ENCODE measurements around the gene SUPT3H.
A peak's percentile ranks its signal among the peaks of the same experiment; 100 is the strongest.

SUPT3H gene

DNA sequence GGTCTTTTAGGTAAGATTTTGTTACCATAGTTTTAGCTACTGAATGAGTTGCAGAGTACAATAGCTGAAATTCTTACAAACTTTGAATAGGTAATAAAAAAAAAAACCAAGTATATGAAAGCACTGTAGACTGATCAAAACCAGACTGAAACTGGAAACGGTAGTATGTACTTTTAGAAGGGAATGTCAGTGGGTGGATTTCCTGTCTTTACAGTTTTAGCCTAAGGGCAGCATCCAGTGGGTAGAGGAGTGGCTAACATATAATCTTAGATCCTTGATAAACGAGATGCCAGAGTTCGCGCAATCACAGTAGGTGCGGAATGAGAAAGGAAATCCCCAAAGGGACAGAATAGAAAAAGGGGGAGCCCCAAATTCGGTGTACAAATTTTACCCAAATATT, 435.5 kb downstream of the SUPT3H start:
- 97% methylated on average over 5 of the region's 6 CpGs for WGBS (ENCODE audit: insufficient coverage)
- H3K4me1 ChIP-seq (ENCODE audit: control extremely low read depth in 1 of 4, control insufficient read depth in 4 of 4, insufficient read depth in 4 of 4, low read length in 3 of 4): no peaks in the 10 kb centered on the region
- H3K27me3 ChIP-seq (replicated peaks in 2 of 5; ENCODE audit: control insufficient read depth in 4 of 5, insufficient read depth in 5 of 5, low read length in 4 of 5): no peaks in the 10 kb centered on the region
- H3K27ac ChIP-seq (ENCODE audit: insufficient read depth in 1 of 2, low read depth in 1 of 2, low read length in 2 of 2, poor library complexity in 1 of 2, severe bottlenecking in 2 of 2): no peak overlapping the region
- no peak overlapping the region for H3K4me3 ChIP-seq (ENCODE audit: control insufficient read depth in 1 of 7, extremely low read depth in 1 of 7, insufficient read depth in 4 of 7, low read depth in 2 of 7, low read length in 6 of 7)
- POLR2A ChIA-PET: no interaction called here
- H3K9me3 ChIP-seq (ENCODE audit: control extremely low read depth in 1 of 5, control insufficient read depth in 4 of 5, insufficient read depth in 2 of 5, low read depth in 1 of 5, low read length in 4 of 5): peaks cover 0 to 49% (median 7%) of the 10 kb centered on the region in 5 experiments
- H3K36me3 ChIP-seq (ENCODE audit: control insufficient read depth in 4 of 4, insufficient read depth in 4 of 4, low read length in 3 of 4): peaks cover 0 to 24% (median under 1%) of the 10 kb centered on the region in 4 experiments
- no peak for DNase-seq
- CTCF ChIA-PET: no interaction called here

DNA sequence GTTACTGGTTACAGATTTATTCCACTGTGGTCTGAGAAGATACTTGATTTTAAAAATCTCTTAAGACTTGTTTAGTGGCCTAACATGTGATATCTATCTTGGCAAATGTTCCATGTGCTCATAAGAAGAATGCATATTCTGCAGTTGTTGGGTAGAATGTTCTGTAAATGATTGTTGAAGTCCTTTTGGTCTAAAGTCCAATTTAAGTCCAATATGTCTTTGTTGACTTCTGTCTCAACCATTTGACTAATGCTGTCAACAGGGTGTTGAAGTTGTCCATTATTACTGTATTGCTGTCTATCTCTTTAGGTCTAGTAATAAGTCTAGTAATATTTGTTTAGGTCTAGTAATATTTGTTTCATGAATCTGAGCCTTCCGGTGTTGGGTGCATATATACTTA, 437.4 kb downstream of the SUPT3H start:
- WGBS (ENCODE audit: insufficient coverage): no CpG with 5 or more reads among the region's 1 CpG
- peaks cover 0 to 2% (median 0%) of the 10 kb centered on the region in 4 experiments for H3K4me1 ChIP-seq (ENCODE audit: control extremely low read depth in 1 of 4, control insufficient read depth in 4 of 4, insufficient read depth in 4 of 4, low read length in 3 of 4)
- no peak overlapping the region for H3K4me3 ChIP-seq (ENCODE audit: control insufficient read depth in 1 of 7, extremely low read depth in 1 of 7, insufficient read depth in 4 of 7, low read depth in 2 of 7, low read length in 6 of 7)
- no peak for DNase-seq
- peaks cover 0 to 33% (median 0%) of the 10 kb centered on the region in 5 experiments for H3K9me3 ChIP-seq (ENCODE audit: control extremely low read depth in 1 of 5, control insufficient read depth in 4 of 5, insufficient read depth in 2 of 5, low read depth in 1 of 5, low read length in 4 of 5)
- H3K36me3 ChIP-seq (ENCODE audit: control insufficient read depth in 4 of 4, insufficient read depth in 4 of 4, low read length in 3 of 4): peaks cover 0 to 10% (median 0%) of the 10 kb centered on the region in 4 experiments
- H3K27ac ChIP-seq (ENCODE audit: insufficient read depth in 1 of 2, low read depth in 1 of 2, low read length in 2 of 2, poor library complexity in 1 of 2, severe bottlenecking in 2 of 2): no peak overlapping the region
- ChIA-PET CTCF (interaction anchor here (0.5 kb wide), 1 partner anchor 68 kb away, joined by 3 read pairs; no protein-coding TSS in a partner anchor), POLR2A (interaction anchor here (0.6 kb wide), 1 partner anchor 188 kb away, joined by 3 read pairs; no protein-coding TSS in a partner anchor)
- H3K27me3 ChIP-seq (replicated peaks in 2 of 5; ENCODE audit: control insufficient read depth in 4 of 5, insufficient read depth in 5 of 5, low read length in 4 of 5): no peaks in the 10 kb centered on the region

DNA sequence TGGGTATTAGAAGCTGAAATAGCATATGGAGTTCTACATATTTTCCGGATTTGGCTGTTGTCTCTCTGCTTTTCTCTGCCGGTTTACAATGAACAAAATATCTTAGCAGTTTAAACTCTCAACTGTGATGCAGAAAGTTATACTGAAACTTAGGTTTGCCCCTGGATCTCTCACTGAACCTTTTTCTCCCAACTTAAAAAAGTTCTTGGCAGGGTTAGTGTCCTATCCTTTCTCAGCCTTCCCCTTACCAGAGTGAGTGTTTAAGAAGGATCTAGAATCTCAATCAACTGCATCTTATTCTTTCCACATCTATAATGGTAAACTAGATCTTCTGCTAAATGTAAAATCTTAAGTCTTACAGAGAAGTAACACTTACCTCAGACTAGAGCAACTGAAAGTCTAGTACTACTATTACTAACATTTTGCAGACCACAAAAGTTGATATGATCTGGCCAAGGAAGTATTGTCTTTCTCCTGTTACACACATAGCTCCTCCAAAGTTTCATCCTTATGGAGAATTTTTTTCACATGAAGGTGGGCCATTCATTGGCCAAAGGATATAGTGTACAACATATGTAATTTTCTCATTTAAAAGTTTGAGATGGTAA, 441.9 kb downstream of the SUPT3H start:
- ChIA-PET POLR2A (no interaction called here), CTCF (interaction anchor here (2.5 kb wide), 1 partner anchor 10 kb away, joined by 7 read pairs; no protein-coding TSS in a partner anchor)
- no peaks in the 10 kb centered on the region for H3K27me3 ChIP-seq (replicated peaks in 2 of 5; ENCODE audit: control insufficient read depth in 4 of 5, insufficient read depth in 5 of 5, low read length in 4 of 5)
- H3K9me3 ChIP-seq (ENCODE audit: control extremely low read depth in 1 of 5, control insufficient read depth in 4 of 5, insufficient read depth in 2 of 5, low read depth in 1 of 5, low read length in 4 of 5): peaks cover 0 to 12% (median 0%) of the 10 kb centered on the region in 5 experiments
- peaks cover 0 to 1% (median 0%) of the 10 kb centered on the region in 4 experiments for H3K36me3 ChIP-seq (ENCODE audit: control insufficient read depth in 4 of 4, insufficient read depth in 4 of 4, low read length in 3 of 4)
- 93% methylated on average over 2 of the region's 2 CpGs for WGBS (ENCODE audit: insufficient coverage)
- no peak overlapping the region for H3K27ac ChIP-seq (ENCODE audit: insufficient read depth in 1 of 2, low read depth in 1 of 2, low read length in 2 of 2, poor library complexity in 1 of 2, severe bottlenecking in 2 of 2)
- H3K4me3 ChIP-seq (ENCODE audit: control insufficient read depth in 1 of 7, extremely low read depth in 1 of 7, insufficient read depth in 4 of 7, low read depth in 2 of 7, low read length in 6 of 7): no peak overlapping the region
- peaks cover 0 to 12% (median 2%) of the 10 kb centered on the region in 4 experiments for H3K4me1 ChIP-seq (ENCODE audit: control extremely low read depth in 1 of 4, control insufficient read depth in 4 of 4, insufficient read depth in 4 of 4, low read length in 3 of 4)
- no peak for DNase-seq

DNA sequence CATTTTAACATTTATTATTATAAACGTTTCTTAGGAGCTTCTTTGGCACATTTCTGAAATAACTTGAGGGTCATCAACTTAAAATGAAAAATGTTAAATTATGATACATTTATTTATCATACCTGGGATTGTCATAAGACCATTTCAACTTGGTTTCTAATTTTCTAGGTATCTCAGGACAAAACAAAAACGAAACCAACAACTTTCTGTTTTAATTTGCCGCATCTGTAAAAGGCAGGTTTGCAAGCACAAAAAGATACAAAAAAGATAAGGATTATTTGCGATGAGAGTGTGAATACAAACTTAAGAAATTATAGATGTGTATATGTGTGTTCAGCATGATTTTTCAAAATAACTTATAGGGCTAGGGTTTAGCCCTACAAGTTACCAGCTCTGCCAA, 444.6 kb downstream of the SUPT3H start:
- Histone ChIP-seq H3K27me3 (replicated peaks in 2 of 5; ENCODE audit: control insufficient read depth in 4 of 5, insufficient read depth in 5 of 5, low read length in 4 of 5) (no peaks in the 10 kb centered on the region), H3K4me1 (ENCODE audit: control extremely low read depth in 1 of 4, control insufficient read depth in 4 of 4, insufficient read depth in 4 of 4, low read length in 3 of 4) (peaks cover 0 to 12% (median 2%) of the 10 kb centered on the region in 4 experiments), H3K36me3 (ENCODE audit: control insufficient read depth in 4 of 4, insufficient read depth in 4 of 4, low read length in 3 of 4) (no peaks in the 10 kb centered on the region), H3K4me3 (ENCODE audit: control insufficient read depth in 1 of 7, extremely low read depth in 1 of 7, insufficient read depth in 4 of 7, low read depth in 2 of 7, low read length in 6 of 7) (peak overlapping the region in 1 of 7 experiments; percentile 21), H3K9me3 (ENCODE audit: control extremely low read depth in 1 of 5, control insufficient read depth in 4 of 5, insufficient read depth in 2 of 5, low read depth in 1 of 5, low read length in 4 of 5) (no peaks in the 10 kb centered on the region), H3K27ac (ENCODE audit: insufficient read depth in 1 of 2, low read depth in 1 of 2, low read length in 2 of 2, poor library complexity in 1 of 2, severe bottlenecking in 2 of 2) (peak overlapping the region; percentile 28 to 60)
- peak in 2 of 3 donors; percentile 28 to 78 for DNase-seq
- ChIA-PET CTCF (no interaction called here), POLR2A (no interaction called here)
- 70% methylated on average over 2 of the region's 4 CpGs for WGBS (ENCODE audit: insufficient coverage)

DNA sequence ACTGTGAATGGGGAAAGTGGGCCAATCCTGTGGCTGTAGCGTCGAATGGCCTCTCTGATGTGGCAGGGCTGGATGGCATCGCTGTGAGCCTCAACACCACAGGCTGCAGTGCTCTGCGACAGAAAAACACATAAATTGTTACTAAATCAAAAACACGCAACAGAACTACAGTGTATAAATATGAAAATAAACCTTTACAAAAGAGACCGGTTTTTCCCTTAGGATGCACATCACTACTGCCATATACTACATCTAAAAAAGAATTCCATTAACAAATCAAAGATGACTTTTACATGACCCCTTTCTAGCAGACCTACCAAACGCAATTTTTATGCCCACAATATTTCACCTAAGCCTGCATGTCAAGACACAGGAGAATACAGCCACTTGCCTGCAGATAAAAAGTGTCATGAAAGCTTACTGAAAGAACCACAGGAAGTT, 445.1 kb downstream of the SUPT3H start:
- Histone ChIP-seq H3K36me3 (ENCODE audit: control insufficient read depth in 4 of 4, insufficient read depth in 4 of 4, low read length in 3 of 4) (no peaks in the 10 kb centered on the region), H3K27me3 (replicated peaks in 2 of 5; ENCODE audit: control insufficient read depth in 4 of 5, insufficient read depth in 5 of 5, low read length in 4 of 5) (no peaks in the 10 kb centered on the region), H3K4me1 (ENCODE audit: control extremely low read depth in 1 of 4, control insufficient read depth in 4 of 4, insufficient read depth in 4 of 4, low read length in 3 of 4) (peaks cover 0 to 12% (median 2%) of the 10 kb centered on the region in 4 experiments), H3K9me3 (ENCODE audit: control extremely low read depth in 1 of 5, control insufficient read depth in 4 of 5, insufficient read depth in 2 of 5, low read depth in 1 of 5, low read length in 4 of 5) (no peaks in the 10 kb centered on the region), H3K27ac (ENCODE audit: insufficient read depth in 1 of 2, low read depth in 1 of 2, low read length in 2 of 2, poor library complexity in 1 of 2, severe bottlenecking in 2 of 2) (peak overlapping the region in 1 of 2 experiments; percentile 60), H3K4me3 (ENCODE audit: control insufficient read depth in 1 of 7, extremely low read depth in 1 of 7, insufficient read depth in 4 of 7, low read depth in 2 of 7, low read length in 6 of 7) (peak overlapping the region in 1 of 7 experiments; percentile 21)
- POLR2A ChIA-PET: no interaction called here
- WGBS (ENCODE audit: insufficient coverage): 67% methylated on average over 2 of the region's 7 CpGs
- CTCF ChIA-PET: no interaction called here
- DNase-seq: peak in 2 of 3 donors; percentile 26 to 68

DNA sequence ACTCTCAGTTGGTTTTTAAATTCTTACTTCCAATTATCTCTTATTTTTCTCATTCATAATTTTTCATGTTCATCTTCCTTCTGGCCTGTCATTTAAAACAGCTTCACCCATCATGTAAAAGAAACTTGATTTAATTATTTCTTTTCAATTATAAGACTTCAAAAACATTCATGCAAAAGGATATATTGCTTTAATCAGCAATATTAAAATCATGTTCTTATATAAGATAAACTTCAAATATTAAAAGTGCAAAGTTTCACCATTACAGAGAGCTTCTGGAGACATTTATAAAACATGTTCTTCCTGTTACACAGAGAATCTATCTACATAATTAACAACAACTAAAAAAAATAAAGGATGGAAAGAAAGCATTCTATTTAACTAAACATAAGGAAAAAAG, 446.3 kb downstream of the SUPT3H start:
- H3K4me3 ChIP-seq (ENCODE audit: control insufficient read depth in 1 of 7, extremely low read depth in 1 of 7, insufficient read depth in 4 of 7, low read depth in 2 of 7, low read length in 6 of 7): no peak overlapping the region
- H3K9me3 ChIP-seq (ENCODE audit: control extremely low read depth in 1 of 5, control insufficient read depth in 4 of 5, insufficient read depth in 2 of 5, low read depth in 1 of 5, low read length in 4 of 5): no peaks in the 10 kb centered on the region
- no peaks in the 10 kb centered on the region for H3K36me3 ChIP-seq (ENCODE audit: control insufficient read depth in 4 of 4, insufficient read depth in 4 of 4, low read length in 3 of 4)
- ChIA-PET CTCF (no interaction called here), POLR2A (no interaction called here)
- no peaks in the 10 kb centered on the region for H3K27me3 ChIP-seq (replicated peaks in 2 of 5; ENCODE audit: control insufficient read depth in 4 of 5, insufficient read depth in 5 of 5, low read length in 4 of 5)
- H3K27ac ChIP-seq (ENCODE audit: insufficient read depth in 1 of 2, low read depth in 1 of 2, low read length in 2 of 2, poor library complexity in 1 of 2, severe bottlenecking in 2 of 2): no peak overlapping the region
- peaks cover 0 to 12% (median 2%) of the 10 kb centered on the region in 4 experiments for H3K4me1 ChIP-seq (ENCODE audit: control extremely low read depth in 1 of 4, control insufficient read depth in 4 of 4, insufficient read depth in 4 of 4, low read length in 3 of 4)
- no peak for DNase-seq

DNA sequence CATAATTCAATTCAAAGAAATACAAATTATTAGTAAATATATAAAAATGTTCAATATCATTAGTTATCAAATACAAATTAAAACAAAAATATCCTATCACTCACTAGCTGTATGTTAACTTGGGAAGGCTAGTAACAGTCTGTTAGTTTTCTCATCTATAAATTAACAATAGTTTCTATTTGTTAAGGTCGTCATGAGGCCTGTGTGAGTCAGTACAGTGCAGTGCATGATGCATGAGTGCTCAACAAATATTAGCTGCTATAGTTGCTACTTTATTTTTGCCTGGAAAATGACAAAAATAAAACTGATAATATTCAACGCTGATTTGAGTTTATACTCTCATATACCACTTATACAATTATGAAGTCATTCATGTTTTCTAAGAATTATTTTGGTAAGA, 451.2 kb downstream of the SUPT3H start:
- H3K4me3 ChIP-seq (ENCODE audit: control insufficient read depth in 1 of 7, extremely low read depth in 1 of 7, insufficient read depth in 4 of 7, low read depth in 2 of 7, low read length in 6 of 7): no peak overlapping the region
- no peaks in the 10 kb centered on the region for H3K36me3 ChIP-seq (ENCODE audit: control insufficient read depth in 4 of 4, insufficient read depth in 4 of 4, low read length in 3 of 4)
- CTCF ChIA-PET: no interaction called here
- POLR2A ChIA-PET: no interaction called here
- WGBS (ENCODE audit: insufficient coverage): no CpG with 5 or more reads among the region's 2 CpGs
- peak overlapping the region in 1 of 2 experiments; percentile 98 for H3K27ac ChIP-seq (ENCODE audit: insufficient read depth in 1 of 2, low read depth in 1 of 2, low read length in 2 of 2, poor library complexity in 1 of 2, severe bottlenecking in 2 of 2)
- no peaks in the 10 kb centered on the region for H3K9me3 ChIP-seq (ENCODE audit: control extremely low read depth in 1 of 5, control insufficient read depth in 4 of 5, insufficient read depth in 2 of 5, low read depth in 1 of 5, low read length in 4 of 5)
- H3K4me1 ChIP-seq (ENCODE audit: control extremely low read depth in 1 of 4, control insufficient read depth in 4 of 4, insufficient read depth in 4 of 4, low read length in 3 of 4): peaks cover 0 to 11% (median 6%) of the 10 kb centered on the region in 4 experiments
- peak in 1 of 3 donors; percentile 52 for DNase-seq
- H3K27me3 ChIP-seq (replicated peaks in 2 of 5; ENCODE audit: control insufficient read depth in 4 of 5, insufficient read depth in 5 of 5, low read length in 4 of 5): no peaks in the 10 kb centered on the region

Measured in common myeloid progenitor, CD34-positive (primary cell).